ENCODE measurements around the gene TDRD7.

DNA sequence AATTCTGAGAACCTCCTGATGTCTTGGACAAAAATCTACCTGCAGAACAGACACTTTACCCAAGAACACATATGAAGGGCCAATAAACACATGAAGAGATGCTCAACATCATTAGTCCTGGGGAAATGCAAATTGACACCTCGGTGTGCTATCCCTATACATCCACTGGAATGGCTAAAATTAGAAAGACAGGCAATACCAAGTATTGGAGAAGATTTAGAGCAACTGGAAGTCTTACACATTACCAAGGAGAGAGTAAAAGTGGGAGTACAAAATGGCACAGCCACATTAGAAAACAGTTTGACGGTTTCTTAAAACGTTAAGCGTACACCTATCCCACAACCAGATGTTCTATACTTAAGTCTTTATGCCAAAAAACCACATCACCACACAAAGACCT lies 3.3 kb upstream of the TDRD7 start:
- TF ChIP-seq EZH2 (IDR thresholded peaks at IDR 0.05; ENCODE audit: borderline replicate concordance, insufficient read depth, low read length, poor library complexity, severe bottlenecking) (no peak), EP300 (conservative IDR thresholded peaks at IDR 0.05; ENCODE audit: poor library complexity, severe bottlenecking) (no peak), CTCF (IDR thresholded peaks at IDR 0.05; ENCODE audit: poor library complexity, severe bottlenecking) (no peak), RAD21 (conservative IDR thresholded peaks at IDR 0.05) (no peak), REST (IDR thresholded peaks at IDR 0.05; ENCODE audit: borderline replicate concordance) (no peak), POLR2AphosphoS5 (IDR thresholded peaks at IDR 0.05) (no peak), SMC3 (conservative IDR thresholded peaks at IDR 0.05; ENCODE audit: poor library complexity) (no peak), MXI1 (conservative IDR thresholded peaks at IDR 0.05; ENCODE audit: poor library complexity, severe bottlenecking) (no peak)
